Ishikawa (cell line): Measurements from ENCODE around the gene CENPT.

Experiments
- CEBPB ChIP-seq: IDR thresholded peaks from 2 replicates; pipeline ENCODE4 v1.6.1; 2012
- CREB1 ChIP-seq: IDR thresholded peaks from 2 replicates; pipeline ENCODE4 v1.6.1; 2012; ENCODE audit warnings: low read depth
- EGR1 ChIP-seq: IDR thresholded peaks from 2 replicates; pipeline ENCODE4 v1.6.1; 2012
- EP300 ChIP-seq: IDR thresholded peaks from 2 replicates; pipeline ENCODE4 v1.6.1; 2012; ENCODE audit warnings: borderline replicate concordance
- FOXM1 ChIP-seq: IDR thresholded peaks from 2 replicates; pipeline ENCODE4 v1.6.1; 2012; ENCODE audit warnings: low read depth, borderline replicate concordance
- MAX ChIP-seq: IDR thresholded peaks from 2 replicates; pipeline ENCODE4 v1.6.1; 2012
- NFIC ChIP-seq: IDR thresholded peaks from 2 replicates; pipeline ENCODE4 v1.6.1; 2012
- RAD21 ChIP-seq: IDR thresholded peaks from 2 replicates; pipeline ENCODE4 v1.6.1; 2012; ENCODE audit warnings: low read depth
- TAF1 ChIP-seq: IDR thresholded peaks from 2 replicates; pipeline ENCODE4 v1.6.1; 2012; ENCODE audit warnings: low read depth, mild to moderate bottlenecking
- TEAD4 ChIP-seq: IDR thresholded peaks from 2 replicates; pipeline ENCODE4 v1.6.1; 2012
- USF1 ChIP-seq: IDR thresholded peaks from 2 replicates; pipeline ENCODE4 v1.6.1; 2012
- YY1 ChIP-seq: IDR thresholded peaks from 2 replicates; pipeline ENCODE4 v1.6.1; 2012; ENCODE audit warnings: low read depth
- ZBTB7A ChIP-seq: IDR thresholded peaks from 2 replicates; pipeline ENCODE4 v1.6.1; 2012; ENCODE audit warnings: low read depth
- TF ChIP-seq, protein P1 (sequence below): IDR thresholded peaks from 2 replicates; pipeline ENCODE4 v1.6.1; 2012; ENCODE audit warnings: low read depth, mild to moderate bottlenecking

GRCh38 chr16:67868290-67868689 lies 20.8 kb upstream of the CENPT start:
- TF ChIP-seq EP300 (no peak), CEBPB (no peak), TAF1 (no peak), RAD21 (no peak), MAX (no peak), USF1 (no peak), CREB1 (no peak), EGR1 (no peak), TEAD4 (no peak), NFIC (no peak), YY1 (no peak), FOXM1 (no peak), ZBTB7A (no peak)
- TF ChIP-seq, protein P1, sequence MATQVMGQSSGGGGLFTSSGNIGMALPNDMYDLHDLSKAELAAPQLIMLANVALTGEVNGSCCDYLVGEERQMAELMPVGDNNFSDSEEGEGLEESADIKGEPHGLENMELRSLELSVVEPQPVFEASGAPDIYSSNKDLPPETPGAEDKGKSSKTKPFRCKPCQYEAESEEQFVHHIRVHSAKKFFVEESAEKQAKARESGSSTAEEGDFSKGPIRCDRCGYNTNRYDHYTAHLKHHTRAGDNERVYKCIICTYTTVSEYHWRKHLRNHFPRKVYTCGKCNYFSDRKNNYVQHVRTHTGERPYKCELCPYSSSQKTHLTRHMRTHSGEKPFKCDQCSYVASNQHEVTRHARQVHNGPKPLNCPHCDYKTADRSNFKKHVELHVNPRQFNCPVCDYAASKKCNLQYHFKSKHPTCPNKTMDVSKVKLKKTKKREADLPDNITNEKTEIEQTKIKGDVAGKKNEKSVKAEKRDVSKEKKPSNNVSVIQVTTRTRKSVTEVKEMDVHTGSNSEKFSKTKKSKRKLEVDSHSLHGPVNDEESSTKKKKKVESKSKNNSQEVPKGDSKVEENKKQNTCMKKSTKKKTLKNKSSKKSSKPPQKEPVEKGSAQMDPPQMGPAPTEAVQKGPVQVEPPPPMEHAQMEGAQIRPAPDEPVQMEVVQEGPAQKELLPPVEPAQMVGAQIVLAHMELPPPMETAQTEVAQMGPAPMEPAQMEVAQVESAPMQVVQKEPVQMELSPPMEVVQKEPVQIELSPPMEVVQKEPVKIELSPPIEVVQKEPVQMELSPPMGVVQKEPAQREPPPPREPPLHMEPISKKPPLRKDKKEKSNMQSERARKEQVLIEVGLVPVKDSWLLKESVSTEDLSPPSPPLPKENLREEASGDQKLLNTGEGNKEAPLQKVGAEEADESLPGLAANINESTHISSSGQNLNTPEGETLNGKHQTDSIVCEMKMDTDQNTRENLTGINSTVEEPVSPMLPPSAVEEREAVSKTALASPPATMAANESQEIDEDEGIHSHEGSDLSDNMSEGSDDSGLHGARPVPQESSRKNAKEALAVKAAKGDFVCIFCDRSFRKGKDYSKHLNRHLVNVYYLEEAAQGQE, result no peak
